H7 (cell line): Measurements from ENCODE around the gene KAZALD1. TPM values are rescaled to one million over a fixed set of nuclear protein-coding genes. Genes with fewer than 3 reads are reported as not detected.
A peak's percentile ranks its signal among the peaks of the same experiment; 100 is the strongest.

Source experiments
- DNase-seq: peaks from one replicate; pipeline ENCODE4 v3.0.0; 2012
- H3K27me3 ChIP-seq: 2 replicates; pipeline ENCODE4 v1.6.0; 2011; ENCODE audit warnings: mild to moderate bottlenecking, low read length; ENCODE audit not compliant: control insufficient read depth, insufficient read depth
- H3K36me3 ChIP-seq: replicated peaks from 2 replicates; pipeline ENCODE4 v1.5.1; 2011; ENCODE audit warnings: low read length; ENCODE audit not compliant: control insufficient read depth, insufficient read depth
- H3K4me3 ChIP-seq: 2 replicates; pipeline ENCODE4 v1.5.1; 2011; ENCODE audit warnings: low read depth, mild to moderate bottlenecking, control low read depth, low read length, moderate library complexity; ENCODE audit not compliant: insufficient read depth
- total RNA-seq: library from RNA; depleted of rRNA; stranded (reverse); fragments of >200 nt; shearing (Covaris generic); gene quantifications from 2 replicates; pipeline ENCODE4 v1.2.3, GENCODE V29; 2014; rRNA removed

The KAZALD1 gene
- 11.9 and 22.0 TPM in 2 replicates for total RNA-seq

DNA sequence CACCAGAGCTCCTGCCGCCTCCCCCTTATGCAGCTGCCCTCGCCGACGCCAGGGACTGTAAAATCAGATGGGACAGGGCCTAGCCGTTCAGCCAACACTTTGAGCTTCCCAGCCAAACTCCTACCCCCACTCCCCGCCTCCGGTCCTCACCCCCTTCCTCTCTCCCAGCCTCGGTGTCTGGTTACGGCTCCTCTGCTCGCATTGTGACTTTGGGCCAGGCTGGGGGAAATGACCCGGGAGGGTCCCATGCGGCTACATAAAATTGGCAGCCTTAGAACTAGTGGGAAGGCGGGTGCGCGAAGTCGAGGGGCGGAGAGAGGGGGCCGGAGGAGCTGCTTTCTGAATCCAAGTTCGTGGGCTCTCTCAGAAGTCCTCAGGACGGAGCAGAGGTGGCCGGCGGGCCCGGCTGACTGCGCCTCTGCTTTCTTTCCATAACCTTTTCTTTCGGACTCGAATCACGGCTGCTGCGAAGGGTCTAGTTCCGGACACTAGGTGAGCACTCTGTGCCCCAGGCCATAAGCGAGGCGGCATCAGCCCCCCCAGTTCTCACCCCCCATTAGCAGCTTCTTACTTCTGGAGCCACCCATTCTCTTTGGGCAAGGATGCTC, at the start of gene KAZALD1:
KAZALD1 (plus strand) TSS at position 366 of the 608 bp plus-strand sequence. CDS start 604 bp downstream, outside the sequence.
- Histone ChIP-seq H3K36me3 (no peaks in the 10 kb centered on the region), H3K4me3 (peak within 1 kb of the TSS; percentile 65), H3K27me3 (peaks cover 53% of the 10 kb centered on the region)
- peak; percentile 90 for DNase-seq

GRCh38 chr10:101012525-101013364, 49.0 kb upstream of the KAZALD1 start:
- Histone ChIP-seq H3K27me3 (peaks cover 14% of the 10 kb centered on the region), H3K36me3 (no peaks in the 10 kb centered on the region), H3K4me3 (no peak overlapping the region)
- peak; percentile 92 for DNase-seq

DNA sequence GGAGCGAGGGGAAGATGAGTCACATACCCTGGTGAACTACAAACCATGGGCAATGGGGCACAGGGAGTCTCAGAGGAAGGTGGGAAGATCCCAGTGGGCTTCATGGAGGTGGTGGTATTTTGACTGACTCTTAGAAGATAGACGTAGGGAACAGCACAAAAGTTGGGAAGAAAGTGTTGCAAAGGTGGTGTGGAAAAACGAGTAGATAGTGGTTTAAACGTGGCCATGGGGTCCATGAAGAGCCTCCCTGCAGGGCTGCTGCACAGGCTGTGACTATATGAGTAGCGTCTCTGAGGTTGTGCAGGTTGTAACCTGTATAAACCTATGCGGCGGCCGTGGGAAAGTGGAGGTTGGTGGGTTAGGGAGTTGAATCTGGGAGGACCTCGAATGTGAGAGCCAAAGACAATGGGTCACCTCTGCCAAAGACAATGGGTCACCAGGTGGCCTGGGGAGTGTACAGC, 48.4 kb upstream of the KAZALD1 start:
- no peak overlapping the region for H3K4me3 ChIP-seq
- DNase-seq: no peak
- H3K27me3 ChIP-seq: peaks cover 20% of the 10 kb centered on the region
- H3K36me3 ChIP-seq: no peaks in the 10 kb centered on the region

- Histone ChIP-seq H3K36me3 (no peaks in the 10 kb centered on the region), H3K27me3 (peaks cover 30% of the 10 kb centered on the region), H3K4me3 (no peak overlapping the region)
- DNase-seq: peak; percentile 92
Measured at GRCh38 chr10:101014230-101014884, 47.4 kb upstream of the KAZALD1 start.

DNA sequence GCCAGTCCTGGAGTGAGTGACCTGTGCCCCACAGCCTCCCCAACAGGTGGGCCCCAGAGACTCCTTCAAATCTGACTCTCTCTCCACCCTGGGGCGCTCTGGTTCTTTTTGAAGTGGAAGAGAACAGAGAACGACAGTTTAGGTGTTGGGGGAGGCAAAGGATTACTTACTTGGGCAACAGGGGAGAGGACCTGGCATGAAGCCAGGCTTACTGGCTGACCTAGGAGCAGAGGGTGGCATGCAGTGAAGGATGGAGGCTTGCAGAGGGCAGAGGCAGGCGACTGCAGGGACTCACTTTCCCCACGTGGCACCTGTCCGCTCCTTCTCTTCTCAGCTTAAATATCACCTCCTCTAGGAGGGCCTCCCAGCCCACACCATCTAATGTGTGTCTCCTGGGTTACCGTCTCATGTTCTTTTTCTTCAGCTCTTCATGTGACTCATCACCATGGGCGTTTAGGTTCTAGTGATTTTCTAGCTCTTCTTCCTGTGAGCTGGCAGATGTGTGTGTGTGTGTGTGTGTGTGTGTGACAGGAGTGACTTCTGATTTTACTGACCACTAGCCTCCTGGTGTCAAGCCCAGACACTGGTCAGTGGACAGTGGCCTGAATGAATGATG, 46.7 kb upstream of the KAZALD1 start:
- peaks cover 31% of the 10 kb centered on the region for H3K27me3 ChIP-seq
- H3K36me3 ChIP-seq: no peaks in the 10 kb centered on the region
- H3K4me3 ChIP-seq: no peak overlapping the region
- no peak for DNase-seq

DNA sequence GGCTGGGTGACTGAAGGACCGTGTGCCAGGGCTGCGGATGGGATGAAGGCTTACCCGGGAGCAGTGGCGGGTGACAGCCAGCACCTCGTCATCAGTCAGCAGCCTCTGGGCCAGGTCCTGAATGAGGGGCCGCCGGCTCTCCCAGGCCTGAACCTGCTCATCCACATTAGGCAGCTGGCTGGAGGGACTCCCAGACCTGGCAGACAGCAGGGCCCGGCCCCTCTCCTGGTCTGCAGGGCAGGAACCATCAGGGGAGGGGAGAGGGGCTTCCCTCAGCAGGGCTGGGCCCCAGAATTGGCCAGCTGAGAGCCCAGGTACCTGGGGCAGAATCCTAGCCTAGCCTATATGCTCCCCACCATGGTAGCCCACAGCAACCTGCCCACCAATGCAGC, 46.2 kb upstream of the KAZALD1 start:
- H3K4me3 ChIP-seq: no peak overlapping the region
- peak; percentile 36 for DNase-seq
- H3K27me3 ChIP-seq: peaks cover 31% of the 10 kb centered on the region
- H3K36me3 ChIP-seq: no peaks in the 10 kb centered on the region

DNA sequence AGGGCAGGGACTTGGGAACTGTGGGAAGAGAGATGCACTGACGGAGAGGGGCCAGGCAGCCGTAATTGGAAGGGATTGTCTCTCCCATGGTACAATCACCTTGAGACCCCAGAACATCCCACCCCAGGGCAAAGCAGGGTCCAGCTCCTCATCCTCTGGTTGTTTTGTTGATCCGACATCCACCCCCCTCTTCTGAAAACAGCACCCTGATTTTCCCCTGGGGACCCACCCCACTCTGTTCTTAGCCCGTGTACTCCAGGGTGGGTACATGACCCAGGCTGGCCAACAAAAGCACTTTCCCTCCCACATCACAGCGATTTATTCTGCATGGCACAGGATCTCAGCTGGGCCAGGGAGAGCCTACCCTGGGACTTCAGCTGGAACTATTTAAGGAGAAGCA, 45.0 kb upstream of the KAZALD1 start:
- DNase-seq: no peak
- no peak overlapping the region for H3K4me3 ChIP-seq
- H3K36me3 ChIP-seq: no peaks in the 10 kb centered on the region
- peaks cover 34% of the 10 kb centered on the region for H3K27me3 ChIP-seq

- DNase-seq: peak; percentile 83
- H3K36me3 ChIP-seq: no peaks in the 10 kb centered on the region
- peaks cover 34% of the 10 kb centered on the region for H3K27me3 ChIP-seq
- H3K4me3 ChIP-seq: peak overlapping the region; percentile 40
Measured at GRCh38 chr10:101018118-101018599, 43.6 kb upstream of the KAZALD1 start.

DNA sequence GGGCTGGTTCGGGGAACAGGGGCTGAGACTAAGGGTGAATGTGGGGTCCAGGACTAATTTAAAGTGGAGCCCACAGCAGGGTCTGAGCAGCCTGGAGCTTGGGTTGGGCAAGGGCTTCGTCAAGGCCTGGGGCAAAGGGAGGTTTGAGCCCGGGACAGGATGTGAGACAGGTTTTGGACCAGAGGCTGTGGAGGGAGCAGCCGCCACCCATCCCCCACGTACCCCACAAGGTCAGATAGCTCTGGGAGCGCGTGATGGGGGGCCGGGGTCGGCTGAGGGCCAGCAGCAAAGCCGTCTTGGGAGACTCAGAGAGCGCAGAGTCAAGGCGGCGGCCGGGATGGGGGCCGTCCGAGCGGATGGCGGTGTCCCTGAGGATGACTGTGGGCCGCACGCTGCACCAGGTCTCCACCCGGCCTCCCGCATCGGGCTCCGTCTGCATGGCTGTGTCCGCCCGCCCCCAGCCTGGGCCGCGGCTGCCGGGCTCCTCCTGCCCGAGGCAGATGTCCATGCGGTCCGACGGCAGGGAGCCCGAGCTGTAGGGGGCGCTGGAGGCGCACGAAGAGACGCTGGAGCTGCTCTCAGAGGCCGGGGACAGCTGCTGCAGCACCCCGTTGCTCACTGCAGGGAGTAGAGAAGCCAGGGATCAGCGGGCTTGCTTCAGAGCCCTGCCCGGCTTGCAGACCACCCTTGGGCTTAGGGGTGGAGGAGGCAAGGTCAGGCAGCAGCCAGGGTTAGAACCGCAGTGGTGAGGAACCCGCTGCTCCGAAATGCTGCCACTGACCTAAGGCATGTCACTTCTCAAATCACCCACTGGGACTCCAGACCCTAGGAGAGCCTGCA, 43.0 kb upstream of the KAZALD1 start:
- no peaks in the 10 kb centered on the region for H3K36me3 ChIP-seq
- H3K4me3 ChIP-seq: peak overlapping the region; percentile 40
- DNase-seq: peak; percentile 97
- peaks cover 34% of the 10 kb centered on the region for H3K27me3 ChIP-seq

GRCh38 chr10:101019440-101019703, 42.4 kb upstream of the KAZALD1 start:
- H3K4me3 ChIP-seq: no peak overlapping the region
- no peak for DNase-seq
- peaks cover 34% of the 10 kb centered on the region for H3K27me3 ChIP-seq
- no peaks in the 10 kb centered on the region for H3K36me3 ChIP-seq

DNA sequence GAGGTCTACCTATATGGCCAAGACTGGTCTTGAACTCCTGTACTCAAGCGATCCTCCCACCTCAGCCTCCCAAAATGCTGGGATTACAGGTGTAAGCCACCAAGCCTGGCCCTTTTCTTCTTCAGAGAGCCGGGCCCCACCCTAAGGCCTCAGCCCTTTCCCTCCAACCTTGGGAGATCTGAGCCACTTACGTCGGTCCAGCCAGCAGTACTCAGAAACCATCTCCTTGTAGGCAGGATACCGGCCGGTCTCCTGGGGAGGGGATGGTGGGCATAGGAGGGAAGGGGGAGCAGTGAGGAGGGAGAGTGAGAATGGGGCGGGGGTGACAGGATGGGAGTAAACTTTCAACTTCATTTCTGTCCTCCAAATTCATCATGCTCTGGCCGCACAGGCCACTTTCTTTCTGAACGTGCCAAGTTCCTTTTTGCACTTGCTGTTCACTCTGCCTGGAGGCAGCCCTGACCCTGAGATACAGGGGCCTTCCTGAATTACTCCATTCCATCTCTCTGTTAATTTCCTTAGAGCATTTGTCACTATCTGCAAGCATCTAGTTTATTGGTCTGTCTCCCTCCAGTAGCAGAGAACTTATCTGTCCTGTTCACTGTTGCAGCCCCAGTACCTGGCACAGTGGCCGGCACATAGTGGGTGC, 41.2 kb upstream of the KAZALD1 start:
- no peak overlapping the region for H3K4me3 ChIP-seq
- H3K36me3 ChIP-seq: no peaks in the 10 kb centered on the region
- peaks cover 32% of the 10 kb centered on the region for H3K27me3 ChIP-seq
- DNase-seq: no peak

DNA sequence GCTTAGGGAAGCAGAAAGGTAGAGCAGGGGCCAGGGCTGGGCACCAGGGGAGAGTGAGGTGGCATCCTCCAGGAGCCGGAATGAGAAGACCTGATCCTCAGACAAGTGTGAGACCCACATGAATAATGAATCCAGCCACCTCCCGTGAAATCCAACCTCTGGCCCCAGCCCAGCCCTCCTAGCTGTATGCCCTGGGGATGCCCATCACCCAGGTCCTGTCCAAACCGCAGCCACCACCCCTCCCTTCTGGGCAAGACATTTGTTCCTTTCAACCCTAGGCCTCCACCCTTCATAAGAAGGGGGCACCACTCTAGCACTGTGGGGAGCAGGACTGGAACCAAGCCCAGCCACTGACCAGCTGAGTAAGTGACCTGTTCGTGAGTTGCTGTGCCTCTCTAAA, 40.5 kb upstream of the KAZALD1 start:
- peaks cover 32% of the 10 kb centered on the region for H3K27me3 ChIP-seq
- no peak for DNase-seq

GRCh38 chr10:101021692-101022251, 40.0 kb upstream of the KAZALD1 start:
- DNase-seq: no peak
- Histone ChIP-seq H3K4me3 (no peak overlapping the region), H3K27me3 (peaks cover 28% of the 10 kb centered on the region), H3K36me3 (no peaks in the 10 kb centered on the region)

More for the DNA sequence above, 40.5 kb upstream of the KAZALD1 start:
- Histone ChIP-seq H3K36me3 (no peaks in the 10 kb centered on the region), H3K4me3 (no peak overlapping the region)
